HEK293 (cell line): ENCODE measurements around the gene SERPINB7.

Experiments
- MYNN ChIP-seq: fragments of 450-650 bp; formaldehyde crosslinking; IDR thresholded peaks from 2 replicates; pipeline ENCODE4 v1.5.1; 2016; ENCODE audit warnings: missing biosample characterization, missing genetic modification characterization, borderline replicate concordance
- REST ChIP-seq: fragments of 450-650 bp; formaldehyde crosslinking; IDR thresholded peaks from 2 replicates; pipeline ENCODE4 v1.5.1; 2016; ENCODE audit warnings: missing biosample characterization, missing genetic modification characterization
- TRIM28 ChIP-seq: IDR thresholded peaks from 2 replicates; pipeline ENCODE4 v1.6.1; 2011; ENCODE audit warnings: low read length, control low read depth, borderline replicate concordance
- ZBTB1 ChIP-seq: fragments of 450-650 bp; formaldehyde crosslinking; IDR thresholded peaks from 2 replicates; pipeline ENCODE4 v1.5.1; 2016; ENCODE audit warnings: missing biosample characterization, missing genetic modification characterization
- ZNF19 ChIP-seq: fragments of 450-650 bp; formaldehyde crosslinking; IDR thresholded peaks from 2 replicates; pipeline ENCODE4; 2016; ENCODE audit warnings: missing biosample characterization, missing genetic modification characterization, low read depth
- ZNF248 ChIP-seq: fragments of 450-650 bp; formaldehyde crosslinking; IDR thresholded peaks from 2 replicates; pipeline ENCODE4 v1.5.1; 2017; ENCODE audit warnings: missing biosample characterization, missing genetic modification characterization
- ZNF274 ChIP-seq, 2 experiments: fragments of 200-500 bp in 1 of 2; fragments of 450-650 bp in 1 of 2; sonication (Bioruptor generic) in 1 of 2; formaldehyde crosslinking in 1 of 2; IDR thresholded peaks; 2 replicates each; pipeline versions ENCODE4 v1.5.1 to v1.6.1; 2014 to 2016; ENCODE audit warnings: borderline replicate concordance in 1 of 2, inconsistent platforms in 1 of 2, low read length in 1 of 2, missing biosample characterization in 1 of 2, missing genetic modification characterization in 1 of 2
- ZNF398 ChIP-seq: fragments of 450-650 bp; formaldehyde crosslinking; IDR thresholded peaks from 2 replicates; pipeline ENCODE4 v1.5.1; 2017; ENCODE audit warnings: missing biosample characterization, missing genetic modification characterization
- ZNF654 ChIP-seq: fragments of 450-650 bp; formaldehyde crosslinking; IDR thresholded peaks from 2 replicates; pipeline ENCODE4 v1.5.1; 2016; ENCODE audit warnings: low read depth, missing biosample characterization, missing genetic modification characterization
- TF ChIP-seq, protein P1 (sequence below): fragments of 450-650 bp; formaldehyde crosslinking; IDR thresholded peaks from 2 replicates; pipeline ENCODE4 v1.5.1; 2016; ENCODE audit warnings: missing biosample characterization, missing genetic modification characterization

GRCh38 chr18:63820694-63821093 is 45.5 kb downstream of the SERPINB7 start:
- TF ChIP-seq, protein P1, sequence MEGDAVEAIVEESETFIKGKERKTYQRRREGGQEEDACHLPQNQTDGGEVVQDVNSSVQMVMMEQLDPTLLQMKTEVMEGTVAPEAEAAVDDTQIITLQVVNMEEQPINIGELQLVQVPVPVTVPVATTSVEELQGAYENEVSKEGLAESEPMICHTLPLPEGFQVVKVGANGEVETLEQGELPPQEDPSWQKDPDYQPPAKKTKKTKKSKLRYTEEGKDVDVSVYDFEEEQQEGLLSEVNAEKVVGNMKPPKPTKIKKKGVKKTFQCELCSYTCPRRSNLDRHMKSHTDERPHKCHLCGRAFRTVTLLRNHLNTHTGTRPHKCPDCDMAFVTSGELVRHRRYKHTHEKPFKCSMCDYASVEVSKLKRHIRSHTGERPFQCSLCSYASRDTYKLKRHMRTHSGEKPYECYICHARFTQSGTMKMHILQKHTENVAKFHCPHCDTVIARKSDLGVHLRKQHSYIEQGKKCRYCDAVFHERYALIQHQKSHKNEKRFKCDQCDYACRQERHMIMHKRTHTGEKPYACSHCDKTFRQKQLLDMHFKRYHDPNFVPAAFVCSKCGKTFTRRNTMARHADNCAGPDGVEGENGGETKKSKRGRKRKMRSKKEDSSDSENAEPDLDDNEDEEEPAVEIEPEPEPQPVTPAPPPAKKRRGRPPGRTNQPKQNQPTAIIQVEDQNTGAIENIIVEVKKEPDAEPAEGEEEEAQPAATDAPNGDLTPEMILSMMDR = no peak
- TF ChIP-seq ZNF398 = no peak
- no peak for TF ChIP-seq ZNF19 (tag by site-specific recombination)
- TF ChIP-seq ZBTB1 (tag by site-specific recombination) = no peak
- TF ChIP-seq TRIM28 = no peak
- no peak for TF ChIP-seq ZNF274 (IDR thresholded peaks at IDR 0.05; ENCODE audit: low read length)
- TF ChIP-seq ZNF274 (tag by site-specific recombination; IDR thresholded peaks at IDR 0.05; ENCODE audit: borderline replicate concordance) = no peak
- TF ChIP-seq MYNN (tag by site-specific recombination) = no peak
- no peak for TF ChIP-seq ZNF248
- no peak for TF ChIP-seq REST
- no peak for TF ChIP-seq ZNF654 (tag by site-specific recombination)
